Measurements from ENCODE around the gene ZBTB20.
A peak's percentile ranks its signal among the peaks of the same experiment; 100 is the strongest.

ZBTB20 gene

GRCh38 chr3:114405202-114405990 lies 741.7 kb downstream of the ZBTB20 start:
- H3K36me3 Mint-ChIP-seq: peaks cover under 1% of the 10 kb centered on the region
- no peak overlapping the region for H3K4me3 Mint-ChIP-seq
- no peak overlapping the region for H3K27ac Mint-ChIP-seq
- H3K4me1 Mint-ChIP-seq: no peaks in the 10 kb centered on the region
- H3K27me3 Mint-ChIP-seq: no peaks in the 10 kb centered on the region
- no peaks in the 10 kb centered on the region for H3K9me3 Mint-ChIP-seq

GRCh38 chr3:114404590-114404989 lies 742.5 kb downstream of the ZBTB20 start:
- Mint-ChIP-seq H3K4me1 (no peaks in the 10 kb centered on the region), H3K27ac (no peak overlapping the region), H3K27me3 (no peaks in the 10 kb centered on the region), H3K9me3 (no peaks in the 10 kb centered on the region), H3K36me3 (no peaks in the 10 kb centered on the region), H3K4me3 (no peak overlapping the region)

DNA sequence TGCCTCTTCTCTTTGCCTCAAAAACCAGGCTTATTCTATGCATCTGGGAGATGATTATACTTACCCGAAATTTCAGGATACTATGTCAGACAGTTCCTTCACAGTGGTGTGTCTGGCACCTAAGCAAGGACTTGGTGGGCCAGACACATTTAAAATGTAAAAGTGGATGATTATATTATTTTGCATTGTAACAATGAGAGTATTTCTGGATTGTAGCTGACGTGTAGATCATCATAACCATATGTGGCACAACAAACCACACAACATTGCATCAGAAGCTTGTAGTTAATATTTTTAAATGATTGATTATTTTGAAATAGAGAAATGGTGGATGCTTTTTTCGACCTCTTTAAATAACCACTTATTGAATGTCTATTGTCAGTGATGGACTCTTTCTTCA lies 744.2 kb downstream of the ZBTB20 start:
- Mint-ChIP-seq H3K4me1 (no peaks in the 10 kb centered on the region), H3K36me3 (no peaks in the 10 kb centered on the region), H3K4me3 (no peak overlapping the region), H3K27ac (no peak overlapping the region), H3K9me3 (no peaks in the 10 kb centered on the region), H3K27me3 (no peaks in the 10 kb centered on the region)

GRCh38 chr3:114401346-114401745 lies 745.7 kb downstream of the ZBTB20 start:
- Mint-ChIP-seq H3K4me1 (peaks cover 9% of the 10 kb centered on the region), H3K27ac (no peak overlapping the region), H3K36me3 (no peaks in the 10 kb centered on the region), H3K9me3 (no peaks in the 10 kb centered on the region), H3K27me3 (no peaks in the 10 kb centered on the region), H3K4me3 (no peak overlapping the region)

DNA sequence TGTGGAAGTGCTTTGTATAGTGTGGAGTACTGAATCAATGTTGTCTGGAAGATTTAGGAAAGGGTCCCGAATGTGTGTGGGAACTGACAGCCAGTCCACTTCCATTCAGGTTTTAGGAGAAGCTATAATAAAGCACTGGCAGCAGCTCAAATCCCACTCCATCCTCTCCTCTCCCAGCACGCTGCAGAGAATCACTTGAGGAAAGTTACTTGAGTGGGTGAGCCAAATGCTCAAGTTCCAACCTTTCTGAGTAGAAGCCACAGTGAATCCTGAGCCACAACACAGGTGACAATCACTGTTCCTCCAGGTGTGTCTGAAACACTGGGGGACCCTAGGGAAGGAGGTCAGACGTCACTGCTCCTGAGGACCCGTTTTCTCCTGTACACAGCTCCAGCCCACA lies 746.7 kb downstream of the ZBTB20 start:
- H3K27me3 Mint-ChIP-seq: no peaks in the 10 kb centered on the region
- H3K9me3 Mint-ChIP-seq: no peaks in the 10 kb centered on the region
- H3K27ac Mint-ChIP-seq: no peak overlapping the region
- peaks cover 13% of the 10 kb centered on the region for H3K4me1 Mint-ChIP-seq
- no peaks in the 10 kb centered on the region for H3K36me3 Mint-ChIP-seq
- no peak overlapping the region for H3K4me3 Mint-ChIP-seq

- Mint-ChIP-seq H3K27ac (no peak overlapping the region), H3K27me3 (no peaks in the 10 kb centered on the region), H3K36me3 (peaks cover 1% of the 10 kb centered on the region), H3K4me3 (no peak overlapping the region), H3K9me3 (no peaks in the 10 kb centered on the region), H3K4me1 (peaks cover 47% of the 10 kb centered on the region)
Observed at GRCh38 chr3:114394551-114394950, 752.5 kb downstream of the ZBTB20 start.

DNA sequence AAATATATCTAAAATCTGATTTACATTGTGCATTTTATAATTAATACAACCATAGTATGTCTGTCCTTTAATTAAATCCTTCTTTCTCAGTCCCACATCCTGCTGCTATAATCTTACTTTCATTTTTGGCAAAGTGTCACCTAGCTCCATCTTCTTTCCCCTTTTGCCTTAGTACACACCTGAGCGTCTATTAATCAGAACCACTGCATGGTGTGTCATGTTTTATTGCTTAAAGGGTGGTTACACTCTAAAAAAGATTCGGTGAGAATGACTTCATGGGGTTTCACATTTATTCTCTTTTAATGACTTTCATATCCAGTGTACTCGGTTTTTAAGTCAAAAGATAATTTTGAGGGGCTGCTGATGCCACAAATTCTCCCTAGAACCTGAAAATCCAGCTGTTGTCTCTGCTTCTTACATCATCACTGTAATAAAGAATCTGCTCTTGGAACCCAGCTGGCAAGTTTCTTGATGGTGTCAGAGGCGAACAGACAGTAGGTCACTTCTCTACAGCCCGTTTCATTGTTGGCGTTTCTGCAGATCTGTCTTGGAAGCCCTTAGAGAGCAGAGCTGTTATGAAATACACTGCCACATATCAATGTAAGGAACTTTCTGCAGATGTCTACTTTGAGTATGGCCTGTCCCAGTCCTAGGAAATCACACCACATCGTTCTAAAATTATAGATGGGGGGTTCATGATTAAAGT lies 753.6 kb downstream of the ZBTB20 start:
- Mint-ChIP-seq H3K4me3 (no peak overlapping the region), H3K27me3 (no peaks in the 10 kb centered on the region)

DNA sequence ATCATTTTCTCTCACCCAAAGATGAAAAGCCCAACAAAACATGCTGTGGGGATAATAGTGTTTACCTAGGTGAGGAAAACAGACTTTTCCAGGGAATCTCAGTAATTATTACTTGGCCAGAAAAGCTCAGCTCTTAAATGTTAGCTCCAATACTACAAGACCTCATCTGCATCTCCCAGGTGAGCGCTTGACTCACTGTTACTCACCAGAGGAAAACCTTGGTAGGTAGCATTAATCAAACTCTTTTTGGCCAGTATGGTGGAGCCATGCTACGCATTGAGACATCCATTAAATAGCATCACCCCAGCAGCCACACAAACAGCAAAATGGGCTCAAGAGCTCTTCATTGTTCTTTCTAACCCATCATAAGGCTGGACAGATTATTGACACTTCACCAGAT lies 754.3 kb downstream of the ZBTB20 start:
- no peak overlapping the region for H3K4me3 Mint-ChIP-seq
- H3K36me3 Mint-ChIP-seq: peaks cover 5% of the 10 kb centered on the region
- H3K9me3 Mint-ChIP-seq: no peaks in the 10 kb centered on the region
- no peaks in the 10 kb centered on the region for H3K27me3 Mint-ChIP-seq
- peaks cover 59% of the 10 kb centered on the region for H3K4me1 Mint-ChIP-seq
- no peak overlapping the region for H3K27ac Mint-ChIP-seq

More for the DNA sequence above, 753.6 kb downstream of the ZBTB20 start:
- Mint-ChIP-seq H3K27ac (no peak overlapping the region), H3K9me3 (no peaks in the 10 kb centered on the region), H3K36me3 (peaks cover 1% of the 10 kb centered on the region), H3K4me1 (peaks cover 55% of the 10 kb centered on the region)

DNA sequence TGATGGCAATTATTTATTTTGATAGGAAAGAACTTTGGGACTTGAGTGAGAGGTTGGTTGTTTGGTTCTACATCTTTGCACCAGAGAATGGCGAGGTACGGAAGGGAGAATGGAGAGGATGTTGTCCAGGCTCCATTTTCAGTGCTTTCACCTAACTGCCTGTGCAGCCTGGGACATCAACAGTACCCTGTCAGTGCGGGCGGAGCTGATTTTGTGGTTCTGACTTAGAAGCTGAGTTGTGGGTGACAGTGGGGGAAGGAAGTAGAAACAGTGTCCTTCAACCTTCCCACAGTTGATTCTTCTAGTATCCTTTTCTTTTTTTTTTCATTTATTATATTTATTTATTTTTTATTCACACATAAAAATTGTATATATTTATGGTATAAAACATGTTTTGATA lies 757.9 kb downstream of the ZBTB20 start:
- no peaks in the 10 kb centered on the region for H3K9me3 Mint-ChIP-seq
- H3K4me1 Mint-ChIP-seq: peaks cover 41% of the 10 kb centered on the region
- no peaks in the 10 kb centered on the region for H3K27me3 Mint-ChIP-seq
- H3K36me3 Mint-ChIP-seq: peaks cover 5% of the 10 kb centered on the region
- H3K27ac Mint-ChIP-seq: no peak overlapping the region
- H3K4me3 Mint-ChIP-seq: no peak overlapping the region

DNA sequence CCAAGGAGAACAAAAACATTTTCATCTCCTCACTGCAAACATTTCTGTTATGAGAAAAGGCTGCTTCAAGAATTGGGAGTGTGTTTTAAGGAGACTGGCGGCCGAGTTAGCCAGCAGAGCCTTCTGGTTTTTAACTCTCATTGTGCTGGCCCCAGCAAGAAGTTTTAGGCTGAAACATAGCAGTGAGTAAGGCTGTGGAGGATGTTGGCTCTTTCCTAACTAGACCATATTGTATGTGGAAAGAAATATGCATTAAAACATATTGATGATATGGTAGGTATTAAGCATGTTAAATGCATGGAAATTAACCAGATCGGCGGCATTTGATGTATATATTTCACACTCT lies 762.6 kb downstream of the ZBTB20 start:
- H3K4me3 Mint-ChIP-seq: peak overlapping the region; percentile 92
- H3K27ac Mint-ChIP-seq: no peak overlapping the region
- no peaks in the 10 kb centered on the region for H3K9me3 Mint-ChIP-seq
- H3K36me3 Mint-ChIP-seq: peaks cover 3% of the 10 kb centered on the region
- H3K27me3 Mint-ChIP-seq: no peaks in the 10 kb centered on the region
- H3K4me1 Mint-ChIP-seq: peaks cover 12% of the 10 kb centered on the region

- Mint-ChIP-seq H3K9me3 (no peaks in the 10 kb centered on the region), H3K4me1 (peaks cover 10% of the 10 kb centered on the region), H3K36me3 (peaks cover 3% of the 10 kb centered on the region), H3K4me3 (peak overlapping the region; percentile 92), H3K27ac (no peak overlapping the region), H3K27me3 (no peaks in the 10 kb centered on the region)
Observed at GRCh38 chr3:114383875-114384557, 763.1 kb downstream of the ZBTB20 start.

DNA sequence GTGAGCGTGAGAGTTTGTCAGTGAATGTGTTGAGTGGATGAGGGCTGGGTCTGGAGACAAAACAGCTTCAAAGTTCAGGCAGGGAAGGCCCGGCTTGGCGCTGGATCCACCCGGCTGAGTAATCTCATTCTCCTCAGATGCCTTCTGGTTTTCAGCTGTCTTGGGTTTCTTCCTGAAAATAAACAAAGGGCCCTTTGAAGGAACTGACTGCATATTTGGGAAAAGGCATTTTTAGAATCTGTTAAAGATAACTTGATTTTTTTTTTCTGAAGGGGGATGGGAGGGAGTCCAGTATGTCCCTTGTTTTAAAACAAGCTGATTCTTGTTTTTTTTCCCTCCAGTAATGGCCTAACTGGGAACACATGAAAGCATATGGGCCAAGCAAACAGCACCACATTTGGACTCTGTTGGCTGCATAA lies 766.8 kb downstream of the ZBTB20 start:
- Mint-ChIP-seq H3K36me3 (peaks cover 8% of the 10 kb centered on the region), H3K27ac (no peak overlapping the region), H3K4me3 (no peak overlapping the region), H3K4me1 (no peaks in the 10 kb centered on the region), H3K27me3 (no peaks in the 10 kb centered on the region), H3K9me3 (no peaks in the 10 kb centered on the region)

- H3K4me3 Mint-ChIP-seq: no peak overlapping the region
- peaks cover 10% of the 10 kb centered on the region for H3K36me3 Mint-ChIP-seq
- no peaks in the 10 kb centered on the region for H3K27me3 Mint-ChIP-seq
- H3K4me1 Mint-ChIP-seq: no peaks in the 10 kb centered on the region
- no peak overlapping the region for H3K27ac Mint-ChIP-seq
- H3K9me3 Mint-ChIP-seq: no peaks in the 10 kb centered on the region
Observed at GRCh38 chr3:114379266-114379665, 767.8 kb downstream of the ZBTB20 start.

DNA sequence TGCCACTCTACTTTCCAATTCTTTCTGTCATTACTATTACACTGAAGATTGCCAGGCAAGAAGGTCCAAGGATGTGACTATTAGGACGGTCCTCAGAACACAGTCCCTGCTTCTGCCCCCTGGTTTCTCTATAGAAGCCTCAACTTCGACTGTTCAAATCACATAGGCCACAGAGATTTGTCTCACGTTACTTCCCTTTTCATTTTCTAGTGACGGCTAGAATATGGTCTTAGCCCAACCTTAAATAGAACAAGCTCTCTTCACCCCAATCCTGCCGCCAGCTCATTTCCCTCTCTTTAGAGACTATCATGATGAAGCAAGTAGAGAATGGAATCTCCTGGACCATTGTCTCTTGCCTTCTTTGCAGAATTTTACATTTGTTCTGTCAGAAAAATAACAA lies 768.3 kb downstream of the ZBTB20 start:
- no peaks in the 10 kb centered on the region for H3K27me3 Mint-ChIP-seq
- no peak overlapping the region for H3K27ac Mint-ChIP-seq
- H3K9me3 Mint-ChIP-seq: no peaks in the 10 kb centered on the region
- peaks cover 12% of the 10 kb centered on the region for H3K36me3 Mint-ChIP-seq
- H3K4me1 Mint-ChIP-seq: no peaks in the 10 kb centered on the region
- H3K4me3 Mint-ChIP-seq: no peak overlapping the region

GRCh38 chr3:114377426-114377825 lies 769.7 kb downstream of the ZBTB20 start:
- Mint-ChIP-seq H3K9me3 (no peaks in the 10 kb centered on the region), H3K4me1 (no peaks in the 10 kb centered on the region), H3K27ac (no peak overlapping the region), H3K27me3 (no peaks in the 10 kb centered on the region), H3K36me3 (peaks cover 12% of the 10 kb centered on the region), H3K4me3 (no peak overlapping the region)
